ENCODE measurements around the gene EMX2.
"Not testable (repeated sequence)": the region's sequence is repeated elsewhere in the genome, so short reads cannot be mapped to it uniquely, and the experiment has no call there.

EMX2 gene

DNA sequence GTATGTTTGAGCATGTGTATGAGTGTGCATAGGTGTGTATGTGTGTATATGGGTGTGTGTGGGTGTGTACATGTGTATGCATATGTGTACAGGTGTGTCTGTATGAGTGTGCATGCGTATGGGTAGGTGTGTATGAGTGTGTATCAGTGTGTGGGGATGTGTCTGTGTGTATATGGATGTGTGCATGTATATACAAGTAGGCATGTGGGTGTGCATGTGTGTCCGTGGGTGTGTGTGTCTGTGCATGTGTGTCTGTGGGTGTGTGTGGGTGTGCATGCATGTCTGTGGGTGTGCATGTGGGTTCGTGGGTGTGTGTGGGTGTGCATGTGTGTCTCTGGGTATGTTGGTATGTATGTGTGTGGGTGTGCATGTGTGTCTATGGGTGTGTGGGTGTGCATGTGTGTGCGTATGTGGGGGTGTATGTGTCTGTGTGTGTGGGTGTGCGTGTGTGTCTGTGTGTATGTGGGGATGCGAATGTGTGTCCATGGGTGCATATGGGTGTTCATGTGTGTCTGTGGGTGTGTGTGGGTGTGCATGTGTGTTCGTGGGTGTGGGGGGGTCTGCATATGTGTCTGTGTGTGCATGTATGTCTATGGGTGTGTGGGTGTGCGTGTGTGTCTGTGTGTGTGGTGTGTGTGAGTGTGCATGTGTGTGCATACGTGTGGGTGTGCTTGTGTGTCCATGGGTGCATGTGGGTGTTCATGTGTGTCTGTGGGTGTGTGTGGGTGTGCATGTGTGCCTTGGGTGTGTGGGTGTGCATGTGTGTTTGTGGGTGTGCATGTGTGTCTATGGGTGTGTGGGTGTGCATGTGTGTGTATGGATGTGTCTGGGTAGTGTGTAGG is 20.6 kb downstream of the EMX2 start:
- DNase-seq: no peak

DNA sequence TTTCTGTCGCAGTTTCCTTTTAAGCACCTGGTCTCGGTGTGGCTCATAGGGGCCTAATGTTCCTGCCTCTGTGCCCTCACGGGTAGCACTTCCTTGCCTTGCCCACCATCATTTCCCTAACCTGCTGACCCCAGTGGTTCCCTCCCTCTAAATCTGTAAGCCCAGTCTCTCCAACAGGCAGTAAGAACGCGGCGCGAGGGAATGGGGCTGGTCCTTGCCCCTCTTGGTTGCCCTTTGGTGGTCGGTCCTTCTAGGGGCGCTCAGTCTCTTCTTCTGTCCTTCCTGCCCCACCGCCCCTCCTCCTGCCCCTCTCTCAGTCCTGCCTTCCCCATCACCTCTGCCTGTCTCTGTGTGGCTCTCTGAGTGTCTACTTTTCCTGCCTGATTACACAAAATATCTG is 21.2 kb downstream of the EMX2 start:
- DNase-seq: no peak

GRCh38 chr10:117565068-117565467 is 22.5 kb downstream of the EMX2 start:
- no peak for DNase-seq

- DNase-seq: no peak
These were observed 25.8 kb downstream of the EMX2 start for GRCh38 chr10:117568334-117568733.

- DNase-seq: no peak
These were observed 27.3 kb downstream of the EMX2 start for GRCh38 chr10:117569610-117570390.

GRCh38 chr10:117570880-117571279 is 28.3 kb downstream of the EMX2 start:
- no peak for DNase-seq

DNA sequence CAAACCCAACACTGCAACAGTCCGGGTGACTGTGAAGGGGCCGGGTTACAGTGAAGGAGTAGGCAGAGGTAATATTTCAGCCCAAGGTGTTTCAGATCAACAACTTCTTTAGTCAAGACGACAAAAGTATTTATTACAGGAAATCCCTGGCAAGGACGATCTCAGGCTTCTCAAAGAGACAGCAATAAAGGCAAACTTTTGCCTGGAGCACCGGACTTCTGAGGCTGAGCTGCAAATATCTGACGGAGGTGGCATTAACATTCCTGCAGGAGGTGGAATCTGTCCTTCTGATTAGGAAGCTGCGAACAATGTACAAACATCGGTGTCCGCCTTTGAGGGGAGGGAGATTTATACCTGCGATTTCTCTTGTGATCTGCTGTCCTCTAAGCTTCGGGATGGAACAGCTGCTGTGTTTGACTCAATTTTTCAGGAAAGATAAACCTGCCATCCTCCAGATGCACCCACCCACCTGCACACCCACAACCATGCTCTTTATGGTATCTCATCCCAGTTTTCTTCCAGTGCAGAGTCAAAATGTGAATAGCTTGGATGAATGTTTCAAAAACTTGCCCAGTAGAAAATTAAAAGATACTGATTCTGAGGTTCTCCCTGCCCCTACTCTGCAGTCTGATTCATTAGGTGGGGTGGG is 32.1 kb downstream of the EMX2 start:
- DNase-seq: no peak

GRCh38 chr10:117578490-117578889 is 35.9 kb downstream of the EMX2 start:
- no peak for DNase-seq

- DNase-seq: no peak
These were observed 36.5 kb downstream of the EMX2 start for GRCh38 chr10:117578999-117579590.

- no peak for DNase-seq
These were observed 39.4 kb downstream of the EMX2 start for GRCh38 chr10:117581961-117582360.

GRCh38 chr10:117584831-117585230 is 42.3 kb downstream of the EMX2 start:
- DNase-seq: not testable (repeated sequence)

GRCh38 chr10:117587036-117587435 is 44.5 kb downstream of the EMX2 start:
- no peak for DNase-seq

DNA sequence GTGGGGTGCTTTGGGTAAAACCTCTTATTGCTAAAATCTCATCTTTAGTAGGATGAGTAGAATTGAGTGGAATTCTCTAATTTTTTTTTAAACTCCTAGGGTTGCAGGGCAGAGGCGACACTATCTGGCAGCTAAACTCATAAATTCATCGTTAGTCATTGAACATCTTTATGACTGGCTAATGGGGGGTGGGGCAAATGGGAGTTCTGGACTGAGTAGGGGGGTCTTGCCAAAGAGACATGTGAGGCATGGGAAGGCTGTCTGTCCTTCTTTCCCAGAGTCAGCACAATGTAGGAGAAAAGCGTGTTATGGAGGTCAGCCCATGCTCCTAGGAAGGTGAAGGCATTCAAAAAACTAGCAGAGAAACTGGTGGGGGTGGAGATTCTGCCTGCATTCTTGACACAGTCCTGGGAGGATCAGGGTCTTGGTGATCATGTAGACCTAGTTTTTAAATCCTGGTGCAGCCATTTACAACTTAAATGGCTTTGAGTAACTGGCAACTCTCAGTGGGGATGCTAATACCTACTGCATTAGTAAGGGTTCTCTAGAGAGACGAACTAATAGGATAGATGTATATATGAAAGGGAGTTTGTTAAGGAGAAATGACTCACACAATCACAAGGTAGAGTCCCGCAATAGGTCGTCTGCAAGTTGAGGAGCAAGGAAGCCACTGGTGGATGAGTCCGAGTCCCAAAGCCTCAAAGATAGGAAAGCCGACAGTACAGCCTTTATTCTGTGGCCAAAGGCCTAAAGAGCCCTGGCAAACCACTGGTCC is 47.7 kb downstream of the EMX2 start:
- DNase-seq: no peak

GRCh38 chr10:117591043-117591442 is 48.5 kb downstream of the EMX2 start:
- no peak for DNase-seq

GRCh38 chr10:117594722-117595121 is 52.2 kb downstream of the EMX2 start:
- no peak for DNase-seq

DNA sequence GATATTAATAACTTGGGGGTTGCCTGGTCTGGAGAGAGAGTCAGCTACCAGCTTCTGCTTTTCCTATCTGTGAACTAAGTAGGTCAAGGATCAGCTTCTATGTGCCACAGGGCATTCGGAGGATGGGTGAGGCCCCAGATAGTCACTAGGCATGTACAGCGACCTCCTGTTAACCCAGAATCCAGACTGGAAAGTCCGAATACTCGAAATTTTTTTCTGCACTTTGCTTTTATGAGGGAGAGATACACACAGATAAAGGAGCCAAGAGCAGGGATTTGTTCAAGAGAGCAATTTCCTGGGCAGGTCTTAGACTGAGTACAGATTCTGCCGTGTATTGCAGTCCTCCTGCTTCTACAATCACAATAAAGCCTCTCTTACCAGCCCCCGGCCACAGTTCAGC is 54.2 kb downstream of the EMX2 start:
- DNase-seq: no peak

- DNase-seq: no peak
These were observed 54.7 kb downstream of the EMX2 start for GRCh38 chr10:117597216-117597615.
